ENCODE results near the gene DNAL4. TPM values are rescaled to one million over a fixed set of nuclear protein-coding genes. Genes with fewer than 3 reads are reported as not detected.
A peak's percentile ranks its signal among the peaks of the same experiment; 100 is the strongest.

The DNAL4 gene
- total RNA-seq, 1 experiment from 2014 or later: 8.3 TPM

GRCh38 chr22:38766076-38766777 is 27.7 kb downstream of the DNAL4 start:
- Histone ChIP-seq H3K23me2 (ENCODE audit: insufficient read length, low read depth, low read length, poor library complexity, severe bottlenecking) (peaks cover 2% of the 10 kb centered on the region), H3K4ac (ENCODE audit: low read depth, low read length) (no peak overlapping the region), H3K23ac (ENCODE audit: insufficient read length, low read depth, low read length) (no peak overlapping the region), H2BK15ac (ENCODE audit: low read depth, low read length) (no peak overlapping the region), H4K91ac (ENCODE audit: insufficient read length, low read depth, low read length) (no peak overlapping the region), H4K8ac (replicated peaks; ENCODE audit: insufficient read length, low read depth, low read length) (no peak overlapping the region), H2AK5ac (ENCODE audit: insufficient read length, low read length) (no peak overlapping the region), H3K27me3 (ENCODE audit: insufficient read depth, low read length) (no peaks in the 10 kb centered on the region), H2BK5ac (ENCODE audit: insufficient read length, low read length) (no peak overlapping the region), H3K9me3 (ENCODE audit: control insufficient read depth, low read depth, low read length) (no peaks in the 10 kb centered on the region), H4K20me1 (ENCODE audit: control insufficient read depth, insufficient read depth, insufficient read length) (no peaks in the 10 kb centered on the region), H2BK20ac (ENCODE audit: low read depth, low read length, poor library complexity, severe bottlenecking) (no peak overlapping the region), H2AFZ (ENCODE audit: low read length) (no peak overlapping the region), H3K4me1 (ENCODE audit: insufficient read depth, low read length) (no peaks in the 10 kb centered on the region), H3K27ac (ENCODE audit: insufficient read length, low read depth, low read length) (no peak overlapping the region), H3K4me2 (ENCODE audit: insufficient read depth, insufficient read length, low read length) (no peak overlapping the region), H3K56ac (ENCODE audit: insufficient read length, low read depth, low read length) (no peak overlapping the region), H3K9ac (ENCODE audit: extremely low read depth, insufficient read length, low read length) (no peak overlapping the region), H3T11ph (ENCODE audit: low read length) (no peak overlapping the region), H3K14ac (ENCODE audit: insufficient read depth, low read length) (no peak overlapping the region), H3K79me2 (ENCODE audit: insufficient read depth, low read length) (no peaks in the 10 kb centered on the region), H2BK12ac (ENCODE audit: insufficient read length, low read depth, low read length) (no peak overlapping the region), H4K5ac (ENCODE audit: insufficient read length, low read depth, low read length) (no peak overlapping the region), H2BK120ac (ENCODE audit: low read depth, low read length, poor library complexity, severe bottlenecking) (no peak overlapping the region), H3K79me1 (ENCODE audit: insufficient read depth, low read depth, low read length, poor library complexity, severe bottlenecking) (no peaks in the 10 kb centered on the region), H3K18ac (ENCODE audit: insufficient read length, low read depth, low read length) (no peak overlapping the region)
- DNase-seq: peak; percentile 93
- no CpG with 5 or more reads among the region's 14 CpGs for WGBS (ENCODE audit: extremely low coverage, insufficient read length, low lambda C conversion rate)
- TF ChIP-seq, protein P1, sequence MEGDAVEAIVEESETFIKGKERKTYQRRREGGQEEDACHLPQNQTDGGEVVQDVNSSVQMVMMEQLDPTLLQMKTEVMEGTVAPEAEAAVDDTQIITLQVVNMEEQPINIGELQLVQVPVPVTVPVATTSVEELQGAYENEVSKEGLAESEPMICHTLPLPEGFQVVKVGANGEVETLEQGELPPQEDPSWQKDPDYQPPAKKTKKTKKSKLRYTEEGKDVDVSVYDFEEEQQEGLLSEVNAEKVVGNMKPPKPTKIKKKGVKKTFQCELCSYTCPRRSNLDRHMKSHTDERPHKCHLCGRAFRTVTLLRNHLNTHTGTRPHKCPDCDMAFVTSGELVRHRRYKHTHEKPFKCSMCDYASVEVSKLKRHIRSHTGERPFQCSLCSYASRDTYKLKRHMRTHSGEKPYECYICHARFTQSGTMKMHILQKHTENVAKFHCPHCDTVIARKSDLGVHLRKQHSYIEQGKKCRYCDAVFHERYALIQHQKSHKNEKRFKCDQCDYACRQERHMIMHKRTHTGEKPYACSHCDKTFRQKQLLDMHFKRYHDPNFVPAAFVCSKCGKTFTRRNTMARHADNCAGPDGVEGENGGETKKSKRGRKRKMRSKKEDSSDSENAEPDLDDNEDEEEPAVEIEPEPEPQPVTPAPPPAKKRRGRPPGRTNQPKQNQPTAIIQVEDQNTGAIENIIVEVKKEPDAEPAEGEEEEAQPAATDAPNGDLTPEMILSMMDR (conservative IDR thresholded peaks at IDR 0.05): peak; percentile 93
- Mint-ChIP-seq H3K4me1 (peaks cover 2 to 9% of the 10 kb centered on the region in 2 experiments; a peak in 3 of 4 replicates), H3K27ac (no peak overlapping the region; a peak in 1 of 7 replicates), H3K9me3 (no peaks in the 10 kb centered on the region), H3K4me3 (no peak overlapping the region), H3K36me3 (ENCODE audit: insufficient read depth in 1 of 3, low read depth in 3 of 3) (no peaks in the 10 kb centered on the region), H3K27me3 (ENCODE audit: low read depth) (no peaks in the 10 kb centered on the region; the same call in 1 of the 2 replicates)
